OCI-LY1 (cell line): ENCODE measurements around the gene KRTAP20-2.

Source experiments
- H2AFZ ChIP-seq: fragments of 200-600 bp; sonication (generic), shearing (Covaris generic); 2 replicates; pipeline ENCODE4 v1.6.0; 2014; ENCODE audit warnings: antibody characterized with exemption, mild to moderate bottlenecking, low read length
- H3F3A ChIP-seq: fragments of 200-600 bp; sonication (generic), shearing (Covaris generic); 2 replicates; pipeline ENCODE4 v1.6.0; 2014; ENCODE audit warnings: mild to moderate bottlenecking, antibody characterized with exemption, low read length, moderate library complexity; ENCODE audit not compliant: insufficient read depth
- H3K27ac ChIP-seq: fragments of 200-600 bp; sonication (generic); 2 replicates; pipeline ENCODE4 v1.5.1; 2014; ENCODE audit warnings: low read length, mixed run types, mild to moderate bottlenecking, low read depth; ENCODE audit not compliant: poor library complexity, severe bottlenecking
- H3K27me3 ChIP-seq: fragments of 200-600 bp; sonication (generic); 2 replicates; pipeline ENCODE4 v1.6.0; 2014; ENCODE audit warnings: antibody characterized with exemption, mild to moderate bottlenecking, low read length, moderate library complexity; ENCODE audit not compliant: insufficient read depth
- H3K36me3 ChIP-seq: fragments of 200-600 bp; sonication (generic); 2 replicates; pipeline ENCODE4 v1.6.1; 2014; ENCODE audit warnings: mild to moderate bottlenecking, antibody characterized with exemption, low read length, moderate library complexity, mixed read lengths; ENCODE audit not compliant: insufficient read depth
- H3K4me1 ChIP-seq: fragments of 200-600 bp; sonication (generic); 2 replicates; pipeline ENCODE4 v1.5.1; 2014; ENCODE audit warnings: mild to moderate bottlenecking, low read length, moderate library complexity; ENCODE audit not compliant: insufficient read depth, severe bottlenecking
- H3K4me2 ChIP-seq: fragments of 200-600 bp; sonication (generic), shearing (Covaris generic); 2 replicates; pipeline ENCODE4 v1.6.1; 2014; ENCODE audit warnings: low read length
- H3K4me3 ChIP-seq: fragments of 200-600 bp; sonication (generic); 2 replicates; pipeline ENCODE4 v1.5.1; 2014; ENCODE audit warnings: low read length, low read depth, mild to moderate bottlenecking, mixed read lengths; ENCODE audit not compliant: poor library complexity, severe bottlenecking
- H3K79me2 ChIP-seq: fragments of 200-600 bp; shearing (Covaris generic); 2 replicates; pipeline ENCODE4 v1.6.1; 2016; ENCODE audit warnings: mixed run types, low read length, mixed read lengths; ENCODE audit not compliant: insufficient read depth
- H3K9ac ChIP-seq: fragments of 200-600 bp; sonication (generic), shearing (Covaris generic); 2 replicates; pipeline ENCODE4 v1.6.1; 2014; ENCODE audit warnings: mild to moderate bottlenecking, low read length, mixed read lengths
- H3K9me2 ChIP-seq: fragments of 200-600 bp; sonication (generic), shearing (Covaris generic); 2 replicates; pipeline ENCODE4 v1.6.1; 2014; ENCODE audit warnings: low read depth, mild to moderate bottlenecking, low read length, mixed read lengths
- H3K9me3 ChIP-seq: fragments of 200-600 bp; shearing (Covaris generic); 2 replicates; pipeline ENCODE4 v1.6.1; 2014; ENCODE audit warnings: low read length, mixed read lengths
- H4K20me1 ChIP-seq: fragments of 200-600 bp; sonication (generic), shearing (Covaris generic); 2 replicates; pipeline ENCODE4 v1.6.0; 2016; ENCODE audit warnings: mild to moderate bottlenecking, low read length; ENCODE audit not compliant: insufficient read depth
- CTCF ChIP-seq: fragments of 200-600 bp; sonication (generic), shearing (Covaris generic); IDR thresholded peaks from 2 replicates; pipeline ENCODE4 v1.5.1; 2017; ENCODE audit warnings: mild to moderate bottlenecking, antibody characterized with exemption, low read length, moderate library complexity, mixed read lengths
- EZH2 ChIP-seq: fragments of 200-600 bp; sonication (generic), shearing (Covaris generic); IDR thresholded peaks from 2 replicates; pipeline ENCODE4 v1.8.0; 2017; ENCODE audit warnings: borderline replicate concordance, mixed run types, mild to moderate bottlenecking, antibody characterized with exemption, low read length, moderate library complexity, mixed read lengths

KRTAP20-2 gene

DNA sequence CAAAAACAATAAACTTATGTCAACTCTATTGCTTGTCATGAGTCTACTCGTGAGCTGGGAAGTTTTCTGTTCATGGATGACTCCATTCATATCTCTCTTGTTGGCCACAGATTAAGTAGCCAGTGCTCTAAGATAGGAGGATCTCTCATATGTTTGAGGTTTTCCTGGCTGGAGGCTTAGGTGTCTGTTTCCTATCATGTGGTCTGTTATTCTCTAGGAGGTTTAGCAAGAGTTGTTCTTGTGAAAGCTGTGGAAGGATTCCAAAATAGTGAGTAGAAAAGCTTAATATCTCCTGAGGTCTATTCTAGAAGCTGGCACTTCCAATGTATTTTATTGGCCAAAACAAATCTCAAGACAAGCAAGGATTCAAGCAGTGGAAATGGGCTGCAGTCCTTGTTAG, 5.8 kb upstream of the KRTAP20-2 start:
- Histone ChIP-seq H3K9ac (no peak overlapping the region), H3K4me3 (no peak overlapping the region), H3K4me1 (no peaks in the 10 kb centered on the region), H3K27me3 (no peaks in the 10 kb centered on the region), H3F3A (no peaks in the 10 kb centered on the region), H3K27ac (no peak overlapping the region), H4K20me1 (no peaks in the 10 kb centered on the region), H3K36me3 (no peaks in the 10 kb centered on the region), H3K9me2 (no peaks in the 10 kb centered on the region), H3K79me2 (no peaks in the 10 kb centered on the region), H3K4me2 (no peak overlapping the region), H3K9me3 (no peaks in the 10 kb centered on the region), H2AFZ (no peak overlapping the region)
- TF ChIP-seq EZH2 (no peak), CTCF (no peak)

DNA sequence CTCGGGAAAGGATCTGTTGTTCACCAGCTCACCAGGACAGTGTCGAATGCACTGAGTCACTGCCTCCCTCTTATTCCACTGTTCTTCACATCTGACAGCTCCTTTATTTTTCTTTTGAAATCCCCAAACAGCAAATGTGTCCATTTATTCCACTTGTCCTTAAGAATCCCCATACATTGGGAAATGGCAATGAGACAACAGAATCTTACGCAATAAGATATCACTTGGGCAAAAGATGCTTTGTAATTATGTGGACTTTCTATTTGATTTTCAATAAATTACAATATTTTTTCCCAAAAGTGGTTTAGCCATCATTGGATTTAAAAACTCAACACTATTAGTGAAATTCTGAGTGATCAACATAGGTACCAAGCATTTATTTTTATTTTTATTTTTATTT, 3.7 kb downstream of the KRTAP20-2 start:
- H3F3A ChIP-seq, result no peaks in the 10 kb centered on the region

GRCh38 chr21:30642564-30642963, 7.6 kb downstream of the KRTAP20-2 start, which contains the start of gene KRTAP20-3:
Gene KRTAP20-3, plus strand, starts transcription at chr21:30642864.
- Histone ChIP-seq H3K9ac (no peak within 1 kb of the TSS), H3F3A (no peaks in the 10 kb centered on the region), H3K4me3 (no peak within 1 kb of the TSS), H4K20me1 (no peaks in the 10 kb centered on the region), H3K79me2 (no peaks in the 10 kb centered on the region), H3K27ac (no peak within 1 kb of the TSS), H3K36me3 (no peaks in the 10 kb centered on the region), H3K4me1 (no peaks in the 10 kb centered on the region), H3K4me2 (no peak within 1 kb of the TSS), H3K9me2 (no peaks in the 10 kb centered on the region), H2AFZ (no peak within 1 kb of the TSS), H3K27me3 (no peaks in the 10 kb centered on the region), H3K9me3 (no peaks in the 10 kb centered on the region)
- TF ChIP-seq CTCF (no peak), EZH2 (no peak)

More for the DNA sequence above, 3.7 kb downstream of the KRTAP20-2 start:
- no peaks in the 10 kb centered on the region for H3K79me2 ChIP-seq
- no peaks in the 10 kb centered on the region for H3K9me3 ChIP-seq
- no peaks in the 10 kb centered on the region for H3K36me3 ChIP-seq
- no peak overlapping the region for H3K4me2 ChIP-seq
- no peak for TF ChIP-seq CTCF
- TF ChIP-seq EZH2, result no peak
- H3K9me2 ChIP-seq, result no peaks in the 10 kb centered on the region
- H3K27me3 ChIP-seq, result no peaks in the 10 kb centered on the region
- H3K9ac ChIP-seq, result no peak overlapping the region
- no peak overlapping the region for H3K27ac ChIP-seq
- no peak overlapping the region for H2AFZ ChIP-seq
- H3K4me3 ChIP-seq, result no peak overlapping the region
- no peaks in the 10 kb centered on the region for H3K4me1 ChIP-seq
- no peaks in the 10 kb centered on the region for H4K20me1 ChIP-seq
